Peyer's patch (tissue), 4 donors: Measurements from ENCODE around the gene BIN1. TPM values are rescaled to one million over a fixed set of nuclear protein-coding genes. Genes with fewer than 3 reads are reported as not detected.
A peak's percentile ranks its signal among the peaks of the same experiment; 100 is the strongest.

ENCODE experiments used
- DNase-seq, 3 donors: peaks; one replicate each; pipeline ENCODE4 v3.0.0-alpha.2; 2017 to 2019
- H3K27ac ChIP-seq, 4 donors: fragments of 200-600 bp; sonication (generic); one replicate each; pipeline ENCODE4 v1.5.1; 2016 to 2019
- H3K27me3 ChIP-seq, 2 donors: fragments of 200-600 bp; sonication (generic); one replicate each; pipeline ENCODE4 v1.5.1; 2019
- H3K36me3 ChIP-seq, 3 donors: fragments of 200-600 bp; sonication (generic); one replicate each; pipeline ENCODE4 v1.5.1; 2016 to 2019
- H3K4me1 ChIP-seq, 4 donors: fragments of 200-600 bp; sonication (generic); one replicate each; pipeline ENCODE4 v1.5.1; 2016 to 2019
- H3K4me3 ChIP-seq, 4 donors: fragments of 200-600 bp; sonication (generic); 1 replicate in 3 of 4; 2 replicates in 1 of 4; pipeline ENCODE4 v1.5.1; 2016 to 2019; ENCODE audit warnings: mild to moderate bottlenecking in 1 of 4
- H3K9me3 ChIP-seq, 4 donors: fragments of 200-600 bp; sonication (generic); one replicate each; pipeline ENCODE4 v1.5.1; 2016 to 2019; ENCODE audit warnings: mild to moderate bottlenecking in 1 of 4
- CTCF ChIP-seq, 6 experiments: fragments of 450-650 bp in 4 of 6; fragments of 200-600 bp in 2 of 6; sonication (generic) in 1 of 6; IDR thresholded peaks; one replicate each; pipeline ENCODE4 v1.5.1; 2017 to 2019; ENCODE audit warnings: antibody characterized with exemption in 6 of 6, mild to moderate bottlenecking in 3 of 6, moderate library complexity in 1 of 6
- POLR2A ChIP-seq, 2 donors: fragments of 450-650 bp; IDR thresholded peaks; one replicate each; pipeline ENCODE4 v1.5.1; 2017; ENCODE audit warnings: antibody characterized with exemption in 2 of 2, mild to moderate bottlenecking in 2 of 2, moderate library complexity in 2 of 2
- total RNA-seq, 4 donors: library from RNA; depleted of rRNA; stranded (reverse); fragments of >200 nt; gene quantifications; one replicate each; pipeline ENCODE4 v1.1.0, GENCODE V29; 2016

BIN1 gene
- total RNA-seq, 4 donors from 2014 or later, result 22.2 to 81.7 (median 47.2) TPM

GRCh38 chr2:127082974-127083373 lies 24.0 kb downstream of the BIN1 start:
- H3K27me3 ChIP-seq, result no peaks in the 10 kb centered on the region
- no peaks in the 10 kb centered on the region for H3K9me3 ChIP-seq
- TF ChIP-seq CTCF (IDR thresholded peaks at IDR 0.05) (no peak), POLR2A (IDR thresholded peaks at IDR 0.05) (no peak)
- peak overlapping the region in 2 of 4 donors; percentile 32 to 89 for H3K27ac ChIP-seq
- H3K4me3 ChIP-seq, result no peak overlapping the region
- no peak for DNase-seq
- peaks cover 5 to 92% (median 38%) of the 10 kb centered on the region in 4 donors for H3K4me1 ChIP-seq
- H3K36me3 ChIP-seq, result no peaks in the 10 kb centered on the region

GRCh38 chr2:127081826-127082633 lies 24.9 kb downstream of the BIN1 start:
- TF ChIP-seq CTCF (IDR thresholded peaks at IDR 0.05) (no peak), POLR2A (IDR thresholded peaks at IDR 0.05) (no peak)
- Histone ChIP-seq H3K4me3 (peak overlapping the region; percentile 5 to 53 (median 40)), H3K27ac (peak overlapping the region; percentile 62 to 89 (median 84))

GRCh38 chr2:127080938-127081755 lies 25.8 kb downstream of the BIN1 start:
- peak; percentile 67 to 88 (median 69) for DNase-seq
- no peaks in the 10 kb centered on the region for H3K9me3 ChIP-seq
- no peak for TF ChIP-seq CTCF (IDR thresholded peaks at IDR 0.05)
- TF ChIP-seq POLR2A (IDR thresholded peaks at IDR 0.05), result peak in 1 of 2 donors; percentile 14
- no peaks in the 10 kb centered on the region for H3K27me3 ChIP-seq
- peak overlapping the region; percentile 62 to 89 (median 84) for H3K27ac ChIP-seq
- peaks cover 5 to 75% (median 38%) of the 10 kb centered on the region in 4 donors for H3K4me1 ChIP-seq
- peak overlapping the region; percentile 5 to 53 (median 40) for H3K4me3 ChIP-seq
- H3K36me3 ChIP-seq, result no peaks in the 10 kb centered on the region

More at GRCh38 chr2:127081826-127082633, 24.9 kb downstream of the BIN1 start:
- Histone ChIP-seq H3K4me1 (peaks cover 5 to 82% (median 38%) of the 10 kb centered on the region in 4 donors), H3K36me3 (no peaks in the 10 kb centered on the region), H3K9me3 (no peaks in the 10 kb centered on the region), H3K27me3 (no peaks in the 10 kb centered on the region)
- DNase-seq, result peak in 2 of 3 donors; percentile 88 to 93

GRCh38 chr2:127080226-127080937 lies 26.6 kb downstream of the BIN1 start:
- H3K36me3 ChIP-seq, result no peaks in the 10 kb centered on the region
- peak overlapping the region; percentile 5 to 53 (median 40) for H3K4me3 ChIP-seq
- no peak for TF ChIP-seq CTCF (IDR thresholded peaks at IDR 0.05)
- no peak for TF ChIP-seq POLR2A (IDR thresholded peaks at IDR 0.05)
- no peaks in the 10 kb centered on the region for H3K9me3 ChIP-seq
- no peaks in the 10 kb centered on the region for H3K27me3 ChIP-seq
- DNase-seq, result peak; percentile 28 to 88 (median 86)
- H3K4me1 ChIP-seq, result peaks cover 5 to 68% (median 33%) of the 10 kb centered on the region in 4 donors
- H3K27ac ChIP-seq, result peak overlapping the region; percentile 62 to 89 (median 84)

GRCh38 chr2:127079358-127079920 lies 27.5 kb downstream of the BIN1 start:
- Histone ChIP-seq H3K4me3 (no peak overlapping the region), H3K9me3 (no peaks in the 10 kb centered on the region), H3K27ac (peak overlapping the region in 2 of 4 donors; percentile 88 to 89), H3K36me3 (no peaks in the 10 kb centered on the region), H3K4me1 (peaks cover 3 to 58% (median 24%) of the 10 kb centered on the region in 4 donors), H3K27me3 (no peaks in the 10 kb centered on the region)
- no peak for DNase-seq
- TF ChIP-seq CTCF (IDR thresholded peaks at IDR 0.05) (no peak), POLR2A (IDR thresholded peaks at IDR 0.05) (no peak)
